ENCODE results near the gene SPSB2. TPM values are rescaled to one million over a fixed set of nuclear protein-coding genes. Genes with fewer than 3 reads are reported as not detected.

Gene SPSB2
- total RNA-seq, 4 donors from 2014 or later: 4.1 to 6.4 (median 5.7) TPM

DNA sequence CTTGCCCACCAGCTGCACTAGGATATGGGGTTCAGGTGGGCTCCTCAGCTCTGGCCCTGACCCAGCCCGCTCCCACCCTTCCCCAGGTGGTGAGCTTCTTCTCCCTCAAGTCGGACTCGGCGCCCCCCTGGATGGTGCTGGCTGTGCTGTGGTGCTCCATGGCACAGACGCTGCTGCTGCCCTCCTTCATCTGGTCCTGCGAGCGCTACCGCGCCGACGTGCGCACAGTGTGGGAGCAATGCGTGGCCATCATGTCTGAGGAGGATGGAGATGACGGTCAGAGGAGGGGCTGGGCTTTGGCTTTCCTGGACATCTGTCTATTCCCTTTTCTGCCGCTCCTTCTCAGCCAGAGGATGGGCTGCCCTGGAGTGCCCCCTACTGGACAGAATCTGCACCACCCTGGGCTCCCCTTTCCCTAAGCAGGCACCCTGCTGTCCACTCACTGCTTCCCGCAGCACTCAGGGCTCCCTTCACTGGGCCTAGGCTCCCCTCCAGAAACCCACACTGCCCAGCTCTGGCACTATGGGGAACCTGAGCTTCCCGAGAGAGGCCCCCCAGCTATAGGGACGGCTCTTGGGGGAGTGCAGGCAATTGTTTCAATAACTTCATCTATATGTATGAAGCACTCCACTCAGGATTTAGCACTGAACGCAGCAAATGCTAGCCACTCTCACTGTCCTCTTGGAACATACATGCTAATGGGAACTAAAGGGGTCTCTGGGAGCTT lies 47.5 kb downstream of the SPSB2 start:
- TF ChIP-seq, protein P1, sequence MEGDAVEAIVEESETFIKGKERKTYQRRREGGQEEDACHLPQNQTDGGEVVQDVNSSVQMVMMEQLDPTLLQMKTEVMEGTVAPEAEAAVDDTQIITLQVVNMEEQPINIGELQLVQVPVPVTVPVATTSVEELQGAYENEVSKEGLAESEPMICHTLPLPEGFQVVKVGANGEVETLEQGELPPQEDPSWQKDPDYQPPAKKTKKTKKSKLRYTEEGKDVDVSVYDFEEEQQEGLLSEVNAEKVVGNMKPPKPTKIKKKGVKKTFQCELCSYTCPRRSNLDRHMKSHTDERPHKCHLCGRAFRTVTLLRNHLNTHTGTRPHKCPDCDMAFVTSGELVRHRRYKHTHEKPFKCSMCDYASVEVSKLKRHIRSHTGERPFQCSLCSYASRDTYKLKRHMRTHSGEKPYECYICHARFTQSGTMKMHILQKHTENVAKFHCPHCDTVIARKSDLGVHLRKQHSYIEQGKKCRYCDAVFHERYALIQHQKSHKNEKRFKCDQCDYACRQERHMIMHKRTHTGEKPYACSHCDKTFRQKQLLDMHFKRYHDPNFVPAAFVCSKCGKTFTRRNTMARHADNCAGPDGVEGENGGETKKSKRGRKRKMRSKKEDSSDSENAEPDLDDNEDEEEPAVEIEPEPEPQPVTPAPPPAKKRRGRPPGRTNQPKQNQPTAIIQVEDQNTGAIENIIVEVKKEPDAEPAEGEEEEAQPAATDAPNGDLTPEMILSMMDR (IDR thresholded peaks at IDR 0.05; ENCODE audit: low read depth): no peak

DNA sequence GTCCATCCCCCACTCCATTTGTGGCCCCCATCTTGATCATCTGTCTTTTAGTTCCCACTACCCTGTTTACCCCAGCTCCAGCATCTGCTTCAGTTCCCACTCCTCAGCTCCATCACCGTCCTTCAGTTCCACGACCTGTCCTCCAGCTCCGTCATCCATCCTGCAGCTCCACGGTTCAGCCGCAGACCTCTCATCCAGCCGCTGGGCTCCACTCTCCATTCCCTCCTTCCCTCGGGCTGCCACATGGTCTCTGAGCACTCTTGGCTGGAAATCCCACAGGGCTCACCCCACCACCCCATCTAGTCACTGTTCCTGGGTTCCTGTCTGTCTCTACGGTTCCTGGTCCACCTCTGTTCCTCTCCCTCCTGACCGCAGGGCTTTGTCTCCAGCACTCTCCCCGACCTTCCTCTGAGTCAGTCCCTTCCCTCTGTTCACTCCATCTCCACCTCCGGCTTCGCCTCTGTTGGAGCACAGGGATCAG lies 48.2 kb downstream of the SPSB2 start:
- TF ChIP-seq, protein P1 (IDR thresholded peaks at IDR 0.05; ENCODE audit: low read depth): no peak

DNA sequence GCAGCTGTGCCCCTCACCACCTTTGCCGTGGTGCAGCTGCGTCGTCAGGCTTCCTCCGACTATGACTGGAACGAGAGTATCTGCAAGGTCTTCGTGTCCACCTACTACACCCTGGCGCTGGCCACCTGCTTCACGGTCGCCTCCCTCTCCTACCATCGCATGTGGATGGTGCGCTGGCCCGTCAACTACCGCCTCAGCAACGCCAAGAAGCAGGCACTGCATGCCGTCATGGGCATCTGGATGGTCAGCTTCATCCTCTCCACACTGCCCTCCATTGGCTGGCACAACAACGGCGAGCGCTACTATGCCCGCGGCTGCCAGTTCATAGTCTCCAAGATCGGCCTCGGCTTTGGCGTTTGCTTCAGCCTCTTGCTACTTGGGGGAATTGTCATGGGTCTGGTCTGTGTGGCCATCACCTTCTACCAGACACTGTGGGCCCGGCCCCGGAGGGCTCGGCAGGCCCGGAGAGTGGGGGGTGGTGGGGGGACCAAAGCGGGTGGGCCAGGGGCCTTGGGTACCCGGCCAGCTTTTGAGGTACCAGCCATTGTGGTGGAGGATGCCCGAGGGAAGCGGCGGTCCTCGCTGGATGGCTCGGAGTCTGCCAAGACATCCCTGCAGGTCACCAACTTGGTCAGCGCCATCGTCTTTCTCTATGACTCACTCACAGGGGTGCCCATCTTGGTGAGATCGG lies 48.9 kb downstream of the SPSB2 start:
- TF ChIP-seq, protein P1 (IDR thresholded peaks at IDR 0.05; ENCODE audit: low read depth): no peak

DNA sequence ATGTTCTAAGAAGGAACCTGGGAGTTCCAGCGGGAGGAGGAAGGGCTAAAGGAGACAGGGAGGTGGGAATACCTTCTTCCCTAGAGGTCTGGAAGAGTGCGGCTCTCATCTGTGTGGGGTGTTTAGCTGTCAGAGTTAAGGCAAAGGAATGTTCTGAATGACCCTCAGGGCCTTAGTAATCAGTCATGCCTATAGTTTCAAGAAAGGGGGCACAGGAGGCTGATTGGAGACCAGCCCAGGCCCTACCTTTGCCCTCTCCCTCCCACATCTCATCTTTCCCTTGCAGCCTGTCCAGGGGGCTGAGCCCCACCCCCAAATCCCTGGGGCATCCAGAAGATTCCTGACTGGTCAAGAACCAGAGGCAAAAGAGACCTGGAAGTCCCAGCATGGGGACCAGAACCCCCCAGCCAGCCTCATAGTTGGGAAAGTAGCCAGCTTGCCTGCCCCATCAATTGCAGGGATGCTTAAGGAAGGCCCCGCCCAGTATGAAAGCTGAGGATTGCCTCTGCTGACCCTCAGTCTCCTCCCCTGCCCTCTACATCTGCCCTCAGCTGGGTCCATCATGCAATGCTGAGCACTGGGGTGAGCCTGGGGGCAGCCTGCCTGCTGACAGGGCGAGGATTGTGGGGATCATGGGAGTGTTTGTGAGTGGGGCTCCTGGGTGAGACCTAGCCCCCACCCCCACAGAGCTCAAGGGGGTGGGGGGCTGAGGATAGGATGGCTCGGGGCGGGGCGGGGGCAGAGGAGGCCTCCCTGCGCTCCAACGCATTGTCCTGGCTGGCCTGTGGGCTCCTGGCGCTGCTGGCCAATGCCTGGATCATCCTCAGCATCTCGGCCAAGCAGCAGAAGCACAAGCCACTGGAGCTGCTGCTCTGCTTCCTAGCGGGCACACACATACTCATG lies 49.7 kb downstream of the SPSB2 start:
- TF ChIP-seq, protein P1 (IDR thresholded peaks at IDR 0.05; ENCODE audit: low read depth): no peak

DNA sequence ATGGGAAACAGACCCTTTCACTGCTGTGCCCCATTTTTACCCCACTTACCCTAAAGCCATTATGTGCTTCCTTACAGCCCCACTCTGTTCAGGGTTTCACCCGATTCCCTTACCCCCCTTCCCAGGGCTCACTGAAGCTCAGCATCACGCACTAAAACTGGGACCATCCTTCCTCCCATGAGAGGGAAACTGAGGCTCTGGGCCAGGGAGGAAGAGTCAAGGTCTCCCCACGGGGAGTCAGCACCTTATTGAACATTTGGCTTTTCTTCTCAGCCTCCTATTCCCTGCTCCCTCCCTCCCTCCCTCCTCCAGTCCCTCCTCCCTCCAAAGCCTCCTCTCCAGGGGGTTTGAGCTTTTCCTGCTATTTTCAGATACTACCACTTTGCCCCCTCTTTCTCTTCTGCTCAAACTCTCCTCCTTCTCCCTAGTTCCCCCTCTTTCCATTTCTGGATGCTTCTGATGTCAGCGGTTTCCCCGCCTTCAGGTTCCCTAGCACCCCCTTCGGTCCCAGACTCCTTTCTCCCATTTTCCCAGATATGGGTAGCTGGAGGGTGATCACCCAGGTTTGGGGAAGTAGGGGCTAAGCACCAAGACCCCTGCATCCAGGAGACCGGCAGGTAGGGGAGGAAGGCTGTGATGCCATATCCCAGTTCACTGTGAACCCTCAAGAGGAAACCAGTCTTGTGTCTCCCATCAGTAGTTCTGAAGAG lies 50.5 kb downstream of the SPSB2 start:
- TF ChIP-seq, protein P1 (IDR thresholded peaks at IDR 0.05; ENCODE audit: low read depth): no peak

DNA sequence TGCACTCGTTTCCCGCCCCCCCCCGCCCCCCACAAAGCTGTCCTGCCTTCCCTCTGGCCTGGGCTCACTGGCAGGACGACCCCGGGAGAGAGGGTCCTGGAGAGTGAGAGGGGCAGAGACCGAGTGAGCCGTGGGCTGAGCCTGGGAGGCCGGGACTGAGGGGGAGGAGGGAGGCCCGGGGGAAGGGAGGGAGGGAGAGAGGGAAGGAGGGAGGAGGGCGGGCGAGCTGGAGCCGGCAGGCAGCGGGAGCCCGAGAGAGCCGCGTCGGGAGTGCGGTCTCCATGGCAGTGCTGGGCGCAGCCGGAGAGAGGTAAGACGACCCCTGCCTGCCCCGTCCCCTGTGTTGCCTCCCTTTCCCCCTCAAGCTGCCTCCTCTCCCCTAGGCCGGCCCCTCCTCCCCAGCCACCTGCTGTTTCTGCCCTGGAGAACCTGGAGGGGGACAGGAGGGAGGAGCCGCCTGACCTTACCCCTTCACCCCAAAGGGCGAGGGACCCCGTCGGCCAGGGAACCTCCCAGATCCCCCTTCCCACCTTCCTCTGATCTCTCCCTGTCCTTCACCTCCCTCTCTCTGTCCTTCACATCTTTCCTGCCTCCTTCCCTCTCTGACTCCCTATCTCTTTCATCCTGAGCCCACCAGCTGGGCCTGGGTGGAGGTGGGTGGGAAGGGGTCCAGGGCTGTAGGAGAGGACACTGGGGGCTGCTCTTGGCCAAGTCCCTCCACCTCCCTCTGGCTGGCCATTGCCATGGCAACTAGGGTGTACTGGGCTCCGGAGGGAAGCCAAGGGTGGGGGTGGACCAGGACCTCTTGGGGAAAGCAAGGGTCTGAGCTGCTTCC lies 51.3 kb downstream of the SPSB2 start, which contains the start of gene GPR162:
GPR162 (plus strand) TSS at position 231 of the 835 bp plus-strand sequence. CDS start 2,078 bp downstream, outside the sequence.
- TF ChIP-seq, protein P1 (IDR thresholded peaks at IDR 0.05; ENCODE audit: low read depth): no peak
